ENCODE results near the gene IQCE. TPM values are rescaled to one million over a fixed set of nuclear protein-coding genes. Genes with fewer than 3 reads are reported as not detected.

Gene IQCE
- total and polyA plus RNA-seq, 3 donors from 2014 or later, result 57.9 to 139 (median 86.4) TPM

DNA sequence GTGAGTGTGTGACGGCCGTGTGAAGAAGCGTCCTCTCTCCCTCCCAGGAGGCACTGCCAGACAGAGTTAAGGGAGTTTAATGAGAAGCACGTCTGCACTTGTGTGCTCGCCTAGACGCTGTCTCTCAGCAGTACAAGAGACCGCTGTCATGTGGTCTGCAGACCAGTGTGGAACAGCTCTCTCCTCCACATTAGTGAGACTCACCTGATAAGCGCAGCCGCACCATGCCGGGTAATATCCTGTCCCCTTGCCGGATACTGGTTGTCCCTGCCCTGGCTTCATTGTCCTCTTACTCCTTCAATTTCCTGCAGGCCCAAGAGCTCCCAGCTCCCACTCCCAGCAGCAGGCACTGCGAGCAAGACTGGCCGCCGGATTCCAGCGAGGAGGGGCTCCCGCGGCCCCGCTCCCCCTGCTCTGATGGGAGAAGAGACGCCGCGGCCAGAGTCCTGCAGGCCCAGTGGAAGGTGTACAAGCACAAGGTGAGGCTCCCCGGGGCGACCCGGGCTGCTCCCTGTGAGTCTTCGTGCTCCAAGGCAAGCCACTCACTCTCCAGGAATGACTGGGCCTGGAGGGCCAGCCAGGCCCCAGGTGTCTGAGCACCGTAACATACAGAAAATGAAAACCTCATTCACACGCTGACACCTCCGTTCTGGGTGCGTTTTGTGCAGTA, 39.5 kb downstream of the IQCE start:
- H3K36me3 ChIP-seq (ENCODE audit: low read depth, missing control alignments), result no peaks in the 10 kb centered on the region
- H3K4me1 ChIP-seq, result no peaks in the 10 kb centered on the region
- H3K27me3 ChIP-seq, result no peaks in the 10 kb centered on the region
- DNase-seq, result no peak
- intact Hi-C loops (cut with DNase I; ENCODE audit: low total_unique reads), result no loop called here
- 82 to 87% methylated on average over 25 to 29 of the region's 29 CpGs for WGBS, 2 donors
- no peak overlapping the region for H3K4me3 ChIP-seq
- no peak overlapping the region for H3K27ac ChIP-seq
- no peaks in the 10 kb centered on the region for H3K9me3 ChIP-seq
- TF ChIP-seq POLR2A (IDR thresholded peaks at IDR 0.05), result no peak
- TF ChIP-seq, protein P1, sequence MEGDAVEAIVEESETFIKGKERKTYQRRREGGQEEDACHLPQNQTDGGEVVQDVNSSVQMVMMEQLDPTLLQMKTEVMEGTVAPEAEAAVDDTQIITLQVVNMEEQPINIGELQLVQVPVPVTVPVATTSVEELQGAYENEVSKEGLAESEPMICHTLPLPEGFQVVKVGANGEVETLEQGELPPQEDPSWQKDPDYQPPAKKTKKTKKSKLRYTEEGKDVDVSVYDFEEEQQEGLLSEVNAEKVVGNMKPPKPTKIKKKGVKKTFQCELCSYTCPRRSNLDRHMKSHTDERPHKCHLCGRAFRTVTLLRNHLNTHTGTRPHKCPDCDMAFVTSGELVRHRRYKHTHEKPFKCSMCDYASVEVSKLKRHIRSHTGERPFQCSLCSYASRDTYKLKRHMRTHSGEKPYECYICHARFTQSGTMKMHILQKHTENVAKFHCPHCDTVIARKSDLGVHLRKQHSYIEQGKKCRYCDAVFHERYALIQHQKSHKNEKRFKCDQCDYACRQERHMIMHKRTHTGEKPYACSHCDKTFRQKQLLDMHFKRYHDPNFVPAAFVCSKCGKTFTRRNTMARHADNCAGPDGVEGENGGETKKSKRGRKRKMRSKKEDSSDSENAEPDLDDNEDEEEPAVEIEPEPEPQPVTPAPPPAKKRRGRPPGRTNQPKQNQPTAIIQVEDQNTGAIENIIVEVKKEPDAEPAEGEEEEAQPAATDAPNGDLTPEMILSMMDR (IDR thresholded peaks at IDR 0.05), result no peak

GRCh38 chr7:2601065-2601464, 42.3 kb downstream of the IQCE start:
- Histone ChIP-seq H3K4me3 (no peak overlapping the region), H3K27ac (no peak overlapping the region), H3K36me3 (ENCODE audit: low read depth, missing control alignments) (no peaks in the 10 kb centered on the region), H3K27me3 (no peaks in the 10 kb centered on the region), H3K4me1 (no peaks in the 10 kb centered on the region), H3K9me3 (no peaks in the 10 kb centered on the region)
- 86 to 96% methylated on average over 7 to 9 of the region's 9 CpGs for WGBS, 2 donors
- TF ChIP-seq POLR2A (IDR thresholded peaks at IDR 0.05), result no peak
- TF ChIP-seq, protein P1 (IDR thresholded peaks at IDR 0.05), result no peak
- intact Hi-C loops (cut with DNase I; ENCODE audit: low total_unique reads), result no loop called here
- no peak for DNase-seq

GRCh38 chr7:2601907-2602306, 43.1 kb downstream of the IQCE start:
- no peak overlapping the region for H3K4me3 ChIP-seq
- intact Hi-C loops (cut with DNase I; ENCODE audit: low total_unique reads), result no loop called here
- no peaks in the 10 kb centered on the region for H3K27me3 ChIP-seq
- no peaks in the 10 kb centered on the region for H3K9me3 ChIP-seq
- TF ChIP-seq POLR2A (IDR thresholded peaks at IDR 0.05), result no peak
- TF ChIP-seq, protein P1 (IDR thresholded peaks at IDR 0.05), result no peak
- H3K36me3 ChIP-seq (ENCODE audit: low read depth, missing control alignments), result no peaks in the 10 kb centered on the region
- WGBS, 2 donors, result 93 to 98% methylated on average over 11 of the region's 11 CpGs
- peaks cover 5% of the 10 kb centered on the region for H3K4me1 ChIP-seq
- H3K27ac ChIP-seq, result no peak overlapping the region
- no peak for DNase-seq

GRCh38 chr7:2602406-2603043, 43.7 kb downstream of the IQCE start:
- Histone ChIP-seq H3K27ac (no peak overlapping the region), H3K27me3 (no peaks in the 10 kb centered on the region), H3K36me3 (ENCODE audit: low read depth, missing control alignments) (no peaks in the 10 kb centered on the region), H3K9me3 (no peaks in the 10 kb centered on the region), H3K4me1 (peaks cover 5% of the 10 kb centered on the region), H3K4me3 (no peak overlapping the region)
- no peak for DNase-seq
- intact Hi-C loops (cut with DNase I; ENCODE audit: low total_unique reads), result no loop called here
- TF ChIP-seq, protein P1 (IDR thresholded peaks at IDR 0.05), result no peak
- TF ChIP-seq POLR2A (IDR thresholded peaks at IDR 0.05), result no peak
- WGBS, 2 donors, result 88% methylated on average over 17 to 19 of the region's 19 CpGs
